Spleen (tissue), 7 donors: ENCODE measurements around the gene ACTMAP.

Source experiments
- CTCF ChIP-seq, 11 experiments: fragments of 200-600 bp in 7 of 11; fragments of 450-650 bp in 4 of 11; sonication (generic) in 4 of 11; IDR thresholded peaks in 8 of 11; conservative IDR thresholded peaks in 3 of 11; 1 replicate in 7 of 11; 2 replicates in 4 of 11; pipeline versions ENCODE4 v1.4.0 to v1.8.0; 2016 to 2021; ENCODE audit warnings: antibody characterized with exemption in 11 of 11, inconsistent platforms in 4 of 11, mild to moderate bottlenecking in 1 of 11
- POLR2A ChIP-seq, 3 donors: fragments of 450-650 bp; IDR thresholded peaks; one replicate each; pipeline ENCODE4 v1.5.1; 2017; ENCODE audit warnings: antibody characterized with exemption in 3 of 3, mild to moderate bottlenecking in 1 of 3
- POLR2AphosphoS5 ChIP-seq, 3 donors: sonication (generic); formaldehyde crosslinking; IDR thresholded peaks; one replicate each; pipeline ENCODE4 v1.5.1; 2017; ENCODE audit warnings: antibody characterized with exemption in 3 of 3
- donor health status: DM: no; HTN: no; CAD: no; lungs with moderate emphysema.
- donor health status: DM: no; HTN: no; CAD: no.
- donor health status: DM: no; HTN: no; CAD: no.

DNA sequence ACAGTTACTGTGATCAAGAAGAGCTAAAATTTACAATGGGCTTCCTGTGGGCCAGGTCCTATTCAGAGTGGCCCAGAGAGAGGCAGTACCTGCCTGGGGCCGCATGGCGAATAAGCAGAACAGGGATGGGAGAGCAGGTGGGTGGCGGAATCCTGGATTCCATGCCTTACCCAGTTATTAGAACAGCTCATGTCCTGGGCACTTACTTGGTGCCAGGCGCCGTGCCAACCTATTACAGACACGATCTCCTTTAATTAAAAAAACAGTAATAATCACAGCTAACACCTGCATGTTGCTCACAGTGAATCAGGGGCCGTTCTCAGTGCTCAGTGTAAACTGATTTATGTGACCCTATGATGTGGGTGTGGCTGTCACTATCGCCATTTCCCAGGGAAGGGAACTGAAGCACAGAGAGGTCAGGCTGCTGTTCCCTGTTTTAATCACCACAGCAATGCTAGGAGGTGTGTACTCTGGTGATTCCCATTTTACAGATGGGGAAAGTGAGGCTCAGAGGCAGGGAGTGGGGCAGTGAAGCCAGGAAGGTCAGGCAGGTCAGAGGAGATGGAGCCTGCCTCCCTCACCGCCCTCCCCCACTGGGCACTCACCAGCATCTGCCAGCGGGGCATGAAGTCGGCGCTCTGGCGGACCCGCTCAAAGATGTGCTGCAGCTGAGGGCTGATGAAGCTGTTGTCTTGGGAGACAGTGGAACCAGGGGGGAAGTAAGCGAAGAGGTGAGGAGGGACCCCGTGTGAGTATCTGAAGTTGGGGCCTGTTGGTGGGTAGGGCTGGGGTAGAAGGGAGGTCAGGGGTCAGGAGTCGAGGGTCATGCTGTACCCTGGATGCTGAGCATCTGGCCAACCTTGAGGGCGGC is 45.6 kb downstream of the ACTMAP start:
- TF ChIP-seq POLR2AphosphoS5 (IDR thresholded peaks at IDR 0.05), result no peak
- no peak for TF ChIP-seq POLR2A (IDR thresholded peaks at IDR 0.05)
- TF ChIP-seq CTCF (IDR thresholded peaks at IDR 0.05 in 8 of 11, conservative IDR thresholded peaks at IDR 0.05 in 3 of 11), result no peak
